Liver (tissue), 9 donors: ENCODE results near the gene SDR9C7. TPM values are rescaled to one million over a fixed set of nuclear protein-coding genes. Genes with fewer than 3 reads are reported as not detected.

Experiments used
- DNase-seq: peaks from one replicate; pipeline ENCODE4 v3.0.0-alpha.2; 2017; ENCODE audit warnings: low spot score
- H3K27ac ChIP-seq, 2 donors: one replicate each; pipeline ENCODE4 v1.7.0; 2013; ENCODE audit warnings: inconsistent platforms in 2 of 2, low read length in 2 of 2, control low read depth in 1 of 2, low read depth in 1 of 2, mild to moderate bottlenecking in 1 of 2
- H3K27me3 ChIP-seq, 4 donors: one replicate each; pipeline versions ENCODE4 v1.6.1 to v1.7.0; 2013; ENCODE audit warnings: low read length in 3 of 4, inconsistent platforms in 1 of 4, mild to moderate bottlenecking in 1 of 4, moderate library complexity in 1 of 4; ENCODE audit not compliant: control insufficient read depth in 4 of 4, insufficient read depth in 4 of 4
- H3K36me3 ChIP-seq, 4 donors: one replicate each; pipeline versions ENCODE4 v1.6.1 to v1.7.0; 2013; ENCODE audit warnings: low read length in 3 of 4, mild to moderate bottlenecking in 3 of 4, low read depth in 1 of 4, moderate library complexity in 1 of 4; ENCODE audit not compliant: control insufficient read depth in 4 of 4, insufficient read depth in 3 of 4
- H3K4me1 ChIP-seq, 4 donors: one replicate each; pipeline versions ENCODE4 v1.6.1 to v1.7.0; 2013; ENCODE audit warnings: low read length in 3 of 4, mild to moderate bottlenecking in 3 of 4, moderate library complexity in 1 of 4; ENCODE audit not compliant: control insufficient read depth in 4 of 4, insufficient read depth in 4 of 4
- H3K4me3 ChIP-seq, 3 donors: one replicate each; pipeline versions ENCODE4 v1.6.1 to v1.7.0; 2013; ENCODE audit warnings: low read length in 3 of 3, control low read depth in 1 of 3, low read depth in 1 of 3, mild to moderate bottlenecking in 1 of 3
- H3K9ac ChIP-seq, 2 donors: one replicate each; pipeline ENCODE4 v1.7.0; 2013; ENCODE audit warnings: low read length in 2 of 2, mild to moderate bottlenecking in 2 of 2, moderate library complexity in 2 of 2, control low read depth in 1 of 2, low read depth in 1 of 2
- H3K9me3 ChIP-seq, 4 donors: one replicate each; pipeline versions ENCODE4 v1.6.1 to v1.7.0; 2013; ENCODE audit warnings: low read length in 3 of 4; ENCODE audit not compliant: control insufficient read depth in 4 of 4
- EGR1 ChIP-seq, 2 donors: IDR thresholded peaks; 2 replicates each; pipeline ENCODE4 v1.6.1; 2016 to 2018; ENCODE audit warnings: antibody characterized with exemption in 2 of 2, low read depth in 2 of 2
- FOXA1 ChIP-seq: IDR thresholded peaks from 2 replicates; pipeline ENCODE4 v1.6.1; 2016; ENCODE audit warnings: antibody characterized with exemption
- FOXA2 ChIP-seq: IDR thresholded peaks from 2 replicates; pipeline ENCODE4 v1.6.1; 2016; ENCODE audit warnings: antibody characterized with exemption
- GABPA ChIP-seq, 2 donors: IDR thresholded peaks in 1 of 2; conservative IDR thresholded peaks in 1 of 2; 2 replicates each; pipeline ENCODE4 v1.6.1; 2016; ENCODE audit warnings: antibody characterized with exemption in 2 of 2, mild to moderate bottlenecking in 1 of 2, moderate library complexity in 1 of 2
- HNF4A ChIP-seq, 2 donors: conservative IDR thresholded peaks; 2 replicates each; pipeline ENCODE4 v1.6.1; 2016; ENCODE audit warnings: antibody characterized with exemption in 2 of 2, mild to moderate bottlenecking in 2 of 2
- HNF4G ChIP-seq: IDR thresholded peaks from 2 replicates; pipeline ENCODE4 v1.6.1; 2016; ENCODE audit warnings: antibody characterized with exemption
- JUND ChIP-seq, 2 donors: IDR thresholded peaks; 2 replicates each; pipeline ENCODE4 v1.6.1; 2016; ENCODE audit warnings: antibody characterized with exemption in 2 of 2
- NR2F2 ChIP-seq: IDR thresholded peaks from 2 replicates; pipeline ENCODE4 v1.6.1; 2016; ENCODE audit warnings: antibody characterized with exemption
- RAD21 ChIP-seq, 2 donors: IDR thresholded peaks; 2 replicates each; pipeline ENCODE4 v1.6.1; 2016; ENCODE audit warnings: antibody characterized with exemption in 2 of 2, mild to moderate bottlenecking in 2 of 2
- REST ChIP-seq: IDR thresholded peaks from 2 replicates; pipeline ENCODE4 v1.6.1; 2016; ENCODE audit warnings: antibody characterized with exemption, mild to moderate bottlenecking
- RXRA ChIP-seq, 2 donors: IDR thresholded peaks; 2 replicates each; pipeline ENCODE4 v1.6.1; 2017 to 2018; ENCODE audit warnings: antibody characterized with exemption in 2 of 2, mild to moderate bottlenecking in 1 of 2
- SP1 ChIP-seq: IDR thresholded peaks from 2 replicates; pipeline ENCODE4 v1.6.1; 2018; ENCODE audit warnings: antibody characterized with exemption, mild to moderate bottlenecking
- TAF1 ChIP-seq: conservative IDR thresholded peaks from 2 replicates; pipeline ENCODE4 v1.6.1; 2016; ENCODE audit warnings: antibody characterized with exemption, mild to moderate bottlenecking
- YY1 ChIP-seq: IDR thresholded peaks from 2 replicates; pipeline ENCODE4 v1.6.1; 2016; ENCODE audit warnings: antibody characterized with exemption, mild to moderate bottlenecking
- WGBS: extraction: QIAGEN DNeasy Blood & Tissue Kit; methylation state at CpG from one replicate; pipeline ENCODE4 v1.1.7; 2013; 5-methylcytosine and 5-hydroxymethylcytosine counted together
- polyA plus RNA-seq, 2 donors: library from polyadenylated mRNA; stranded (reverse) in 1 of 2; unstranded in 1 of 2; fragments of 200-250 nt in 1 of 2; fragments of >200 nt in 1 of 2; fragmentation: Nextera tagmentation in 1 of 2; extraction: Ambion mirVana in 1 of 2; gene quantifications; one replicate each; pipeline versions ENCODE4 v1.2.1 to v1.2.3, GENCODE V29; 2013 to 2015
- total RNA-seq, 2 donors: library from RNA; depleted of rRNA; stranded (reverse); fragments of >200 nt; gene quantifications; one replicate each; pipeline ENCODE4 v1.2.3, GENCODE V29; 2014
- TF ChIP-seq, protein P1 (sequence below): fragments of 150-350 bp; IDR thresholded peaks from 2 replicates; pipeline ENCODE4 v1.5.1; 2017; ENCODE audit warnings: improper control_type of control experiment, low read depth, low read length; ENCODE audit not compliant: missing input control
- TF ChIP-seq, protein P2 (sequence below): IDR thresholded peaks from 2 replicates; pipeline ENCODE4 v1.6.1; 2016; ENCODE audit warnings: antibody characterized with exemption
- TF ChIP-seq, protein P3 (sequence below): IDR thresholded peaks from 2 replicates; pipeline ENCODE4 v1.6.1; 2016; ENCODE audit warnings: antibody characterized with exemption
- TF ChIP-seq, protein P4 (sequence below): IDR thresholded peaks from 2 replicates; pipeline ENCODE4 v1.6.1; 2016; ENCODE audit warnings: antibody characterized with exemption
- donor health status: healthy.
- donor health status: healthy.
- donor health status: healthy.
- donor health status: healthy.
- donor health status: healthy.

Gene SDR9C7
- total and polyA plus RNA-seq, 4 donors = not detected

DNA sequence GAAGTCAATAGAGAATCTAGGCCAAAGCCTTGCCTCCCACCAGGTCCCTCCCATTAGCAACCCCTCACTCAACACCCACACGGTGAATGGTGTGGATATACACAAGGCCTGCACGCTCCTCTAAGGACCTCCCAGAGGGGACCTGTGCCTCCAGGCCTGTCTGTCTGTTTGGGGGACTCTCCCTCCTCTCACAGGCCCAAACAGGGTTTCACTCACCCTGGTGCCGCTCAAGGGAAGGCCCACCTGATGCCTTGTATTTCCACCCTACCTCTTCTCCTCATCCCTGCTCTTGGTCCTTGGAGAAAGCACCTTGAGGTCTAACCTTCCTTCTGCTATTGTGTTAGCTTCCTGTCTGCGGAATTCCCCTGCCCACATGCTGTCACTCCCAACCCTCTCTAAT lies 4.4 kb downstream of the SDR9C7 start:
- TF ChIP-seq, protein P1, sequence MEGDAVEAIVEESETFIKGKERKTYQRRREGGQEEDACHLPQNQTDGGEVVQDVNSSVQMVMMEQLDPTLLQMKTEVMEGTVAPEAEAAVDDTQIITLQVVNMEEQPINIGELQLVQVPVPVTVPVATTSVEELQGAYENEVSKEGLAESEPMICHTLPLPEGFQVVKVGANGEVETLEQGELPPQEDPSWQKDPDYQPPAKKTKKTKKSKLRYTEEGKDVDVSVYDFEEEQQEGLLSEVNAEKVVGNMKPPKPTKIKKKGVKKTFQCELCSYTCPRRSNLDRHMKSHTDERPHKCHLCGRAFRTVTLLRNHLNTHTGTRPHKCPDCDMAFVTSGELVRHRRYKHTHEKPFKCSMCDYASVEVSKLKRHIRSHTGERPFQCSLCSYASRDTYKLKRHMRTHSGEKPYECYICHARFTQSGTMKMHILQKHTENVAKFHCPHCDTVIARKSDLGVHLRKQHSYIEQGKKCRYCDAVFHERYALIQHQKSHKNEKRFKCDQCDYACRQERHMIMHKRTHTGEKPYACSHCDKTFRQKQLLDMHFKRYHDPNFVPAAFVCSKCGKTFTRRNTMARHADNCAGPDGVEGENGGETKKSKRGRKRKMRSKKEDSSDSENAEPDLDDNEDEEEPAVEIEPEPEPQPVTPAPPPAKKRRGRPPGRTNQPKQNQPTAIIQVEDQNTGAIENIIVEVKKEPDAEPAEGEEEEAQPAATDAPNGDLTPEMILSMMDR = no peak
- TF ChIP-seq JUND (IDR thresholded peaks at IDR 0.05) = no peak
- TF ChIP-seq, protein P2, sequence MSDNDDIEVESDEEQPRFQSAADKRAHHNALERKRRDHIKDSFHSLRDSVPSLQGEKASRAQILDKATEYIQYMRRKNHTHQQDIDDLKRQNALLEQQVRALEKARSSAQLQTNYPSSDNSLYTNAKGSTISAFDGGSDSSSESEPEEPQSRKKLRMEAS = no peak
- TF ChIP-seq HNF4A (conservative IDR thresholded peaks at IDR 0.05) = no peak
- TF ChIP-seq RXRA (IDR thresholded peaks at IDR 0.05) = no peak
- TF ChIP-seq HNF4G = no peak
- TF ChIP-seq GABPA (IDR thresholded peaks at IDR 0.05 in 1 of 2, conservative IDR thresholded peaks at IDR 0.05 in 1 of 2) = no peak
- TF ChIP-seq, protein P3, sequence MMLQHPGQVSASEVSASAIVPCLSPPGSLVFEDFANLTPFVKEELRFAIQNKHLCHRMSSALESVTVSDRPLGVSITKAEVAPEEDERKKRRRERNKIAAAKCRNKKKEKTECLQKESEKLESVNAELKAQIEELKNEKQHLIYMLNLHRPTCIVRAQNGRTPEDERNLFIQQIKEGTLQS = no peak
- no peak for TF ChIP-seq TAF1
- no peak for TF ChIP-seq SP1
- no peak for TF ChIP-seq RAD21 (IDR thresholded peaks at IDR 0.05)
- no peak for TF ChIP-seq EGR1 (IDR thresholded peaks at IDR 0.05; ENCODE audit: low read depth in 2 of 2)
- TF ChIP-seq FOXA1 = no peak
- no peak for TF ChIP-seq YY1
- TF ChIP-seq FOXA2 = no peak
- no peak for TF ChIP-seq REST
- TF ChIP-seq, protein P4, sequence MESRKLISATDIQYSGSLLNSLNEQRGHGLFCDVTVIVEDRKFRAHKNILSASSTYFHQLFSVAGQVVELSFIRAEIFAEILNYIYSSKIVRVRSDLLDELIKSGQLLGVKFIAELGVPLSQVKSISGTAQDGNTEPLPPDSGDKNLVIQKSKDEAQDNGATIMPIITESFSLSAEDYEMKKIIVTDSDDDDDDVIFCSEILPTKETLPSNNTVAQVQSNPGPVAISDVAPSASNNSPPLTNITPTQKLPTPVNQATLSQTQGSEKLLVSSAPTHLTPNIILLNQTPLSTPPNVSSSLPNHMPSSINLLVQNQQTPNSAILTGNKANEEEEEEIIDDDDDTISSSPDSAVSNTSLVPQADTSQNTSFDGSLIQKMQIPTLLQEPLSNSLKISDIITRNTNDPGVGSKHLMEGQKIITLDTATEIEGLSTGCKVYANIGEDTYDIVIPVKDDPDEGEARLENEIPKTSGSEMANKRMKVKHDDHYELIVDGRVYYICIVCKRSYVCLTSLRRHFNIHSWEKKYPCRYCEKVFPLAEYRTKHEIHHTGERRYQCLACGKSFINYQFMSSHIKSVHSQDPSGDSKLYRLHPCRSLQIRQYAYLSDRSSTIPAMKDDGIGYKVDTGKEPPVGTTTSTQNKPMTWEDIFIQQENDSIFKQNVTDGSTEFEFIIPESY = no peak
- Histone ChIP-seq H3K27me3 (no peaks in the 10 kb centered on the region), H3K4me1 (no peaks in the 10 kb centered on the region), H3K9ac (no peak overlapping the region), H3K9me3 (no peaks in the 10 kb centered on the region), H3K4me3 (no peak overlapping the region), H3K27ac (no peak overlapping the region), H3K36me3 (no peaks in the 10 kb centered on the region)
- WGBS = 95% methylated on average over 4 of the region's 4 CpGs
- no peak for DNase-seq

- H3K36me3 ChIP-seq = no peaks in the 10 kb centered on the region
- DNase-seq = no peak
- H3K4me3 ChIP-seq = no peak overlapping the region
- no peaks in the 10 kb centered on the region for H3K4me1 ChIP-seq
- H3K9me3 ChIP-seq = no peaks in the 10 kb centered on the region
- no peaks in the 10 kb centered on the region for H3K27me3 ChIP-seq
- WGBS = 65% methylated on average over 3 of the region's 3 CpGs
- H3K9ac ChIP-seq = no peak overlapping the region
- no peak overlapping the region for H3K27ac ChIP-seq
- TF ChIP-seq HNF4G (no peak), NR2F2 (no peak), FOXA1 (no peak), HNF4A (conservative IDR thresholded peaks at IDR 0.05) (no peak), JUND (IDR thresholded peaks at IDR 0.05) (no peak), TAF1 (no peak), REST (no peak), SP1 (no peak), YY1 (no peak), RXRA (IDR thresholded peaks at IDR 0.05) (no peak), RAD21 (IDR thresholded peaks at IDR 0.05) (no peak), GABPA (IDR thresholded peaks at IDR 0.05 in 1 of 2, conservative IDR thresholded peaks at IDR 0.05 in 1 of 2) (no peak)
- TF ChIP-seq, protein P4 = no peak
- TF ChIP-seq, protein P2 = no peak
Observed at GRCh38 chr12:56928262-56928661, 5.9 kb downstream of the SDR9C7 start.
